WTC11 (cell line): ENCODE results near the gene TMEM141. TPM values are rescaled to one million over a fixed set of nuclear protein-coding genes. Genes with fewer than 3 reads are reported as not detected.

Experiments used
- ATAC-seq: fragments of 200-7000 bp; cut with Tn5 transposase; 2 replicates; pipeline ENCODE4 v1.10.0; 2021; ENCODE audit warnings: mild to moderate bottlenecking, moderate library complexity
- CTCF ChIA-PET: fragments of 300-600 bp; sonication (Branson Sonifier 250); formaldehyde crosslinking; loops from one replicate; lab custom pipeline; 2021; ENCODE audit warnings: antibody characterized with exemption; lab: Charles Lee
- POLR2A ChIA-PET: fragments of 350-600 bp; sonication (Branson Sonifier 250); formaldehyde crosslinking; loops from one replicate; lab custom pipeline; 2021; ENCODE audit warnings: antibody characterized with exemption; lab: Charles Lee
- DNase-seq: peaks from one replicate; pipeline ENCODE4 v3.0.0; 2021; ENCODE audit warnings: low spot score
- H3K27ac Mint-ChIP-seq: 2 replicates; pipeline ENCODE4 v1.8.0; 2021; ENCODE audit warnings: mixed read lengths
- H3K27me3 Mint-ChIP-seq: 2 replicates; pipeline ENCODE4 v1.8.0; 2021; ENCODE audit warnings: low read depth, mild to moderate bottlenecking, moderate library complexity, mixed read lengths
- H3K36me3 Mint-ChIP-seq: 2 replicates; pipeline ENCODE4 v1.8.0; 2021; ENCODE audit warnings: mixed read lengths
- H3K4me1 Mint-ChIP-seq: 2 replicates; pipeline ENCODE4 v1.8.0; 2022; ENCODE audit warnings: mixed read lengths
- H3K4me3 Mint-ChIP-seq: 2 replicates; pipeline ENCODE4 v1.8.0; 2021; ENCODE audit warnings: mild to moderate bottlenecking, moderate library complexity, mixed read lengths
- H3K9me3 Mint-ChIP-seq: 2 replicates; pipeline ENCODE4 v1.8.0; 2021; ENCODE audit warnings: mixed read lengths
- AR ChIP-seq: fragments of 250-450 bp; sonication (Bioruptor Pico); IDR thresholded peaks from 2 replicates; pipeline ENCODE4 v1.9.0; 2021; ENCODE audit warnings: mild to moderate bottlenecking
- ATF2 ChIP-seq: sonication (generic); formaldehyde crosslinking; IDR thresholded peaks from 2 replicates; pipeline ENCODE4 v1.8.1; 2022; ENCODE audit warnings: low read depth, missing genetic modification reagents, borderline replicate concordance
- CBFB ChIP-seq: sonication (generic); formaldehyde crosslinking; IDR thresholded peaks from 2 replicates; pipeline ENCODE4 v1.8.1; 2022; ENCODE audit warnings: mild to moderate bottlenecking, low read depth, missing genetic modification reagents
- CREB1 ChIP-seq: sonication (generic); formaldehyde crosslinking; IDR thresholded peaks from 2 replicates; pipeline ENCODE4 v1.8.0; 2023; ENCODE audit warnings: mild to moderate bottlenecking, missing genetic modification reagents
- E2F1 ChIP-seq: sonication (generic); formaldehyde crosslinking; IDR thresholded peaks from 2 replicates; pipeline ENCODE4 v1.8.0; 2022; ENCODE audit warnings: mild to moderate bottlenecking, missing genetic modification reagents
- E2F5 ChIP-seq: sonication (generic); formaldehyde crosslinking; IDR thresholded peaks from 2 replicates; pipeline ENCODE4 v1.8.1; 2022; ENCODE audit warnings: mild to moderate bottlenecking, moderate library complexity, missing genetic modification reagents
- FOXP1 ChIP-seq: sonication (generic); formaldehyde crosslinking; IDR thresholded peaks from 2 replicates; pipeline ENCODE4 v1.8.0; 2022; ENCODE audit warnings: missing genetic modification reagents, mild to moderate bottlenecking, moderate library complexity, borderline replicate concordance
- SMAD3 ChIP-seq: sonication (generic); formaldehyde crosslinking; IDR thresholded peaks from 2 replicates; pipeline ENCODE4 v1.8.0; 2022; ENCODE audit warnings: missing genetic modification reagents, mild to moderate bottlenecking, borderline replicate concordance
- SOX15 ChIP-seq: fragments of 250-450 bp; sonication (Bioruptor Pico); IDR thresholded peaks from 2 replicates; pipeline ENCODE4 v1.9.0; 2021; ENCODE audit warnings: mild to moderate bottlenecking
- USF1 ChIP-seq: sonication (generic); formaldehyde crosslinking; IDR thresholded peaks from 2 replicates; pipeline ENCODE4 v1.8.0; 2022; ENCODE audit warnings: mild to moderate bottlenecking, missing genetic modification reagents
- USF2 ChIP-seq: sonication (generic); formaldehyde crosslinking; IDR thresholded peaks from 2 replicates; pipeline ENCODE4 v1.8.1; 2023; ENCODE audit warnings: mild to moderate bottlenecking, missing genetic modification reagents, moderate library complexity
- ZNF121 ChIP-seq: sonication (generic); formaldehyde crosslinking; IDR thresholded peaks from 2 replicates; pipeline ENCODE4 v1.8.0; 2023; ENCODE audit warnings: missing genetic modification reagents
- ZNF281 ChIP-seq: sonication (generic); formaldehyde crosslinking; IDR thresholded peaks from 2 replicates; pipeline ENCODE4 v1.8.0; 2023; ENCODE audit warnings: mild to moderate bottlenecking, missing genetic modification reagents
- ZNF317 ChIP-seq: sonication (generic); formaldehyde crosslinking; IDR thresholded peaks from 2 replicates; pipeline ENCODE4 v1.8.1; 2023; ENCODE audit warnings: low read depth, mild to moderate bottlenecking, moderate library complexity, missing genetic modification reagents, borderline replicate concordance
- ZNF396 ChIP-seq: fragments of 250-450 bp; sonication (Bioruptor Pico); IDR thresholded peaks from 2 replicates; pipeline ENCODE4 v1.8.0; 2021; ENCODE audit warnings: mild to moderate bottlenecking, moderate library complexity, borderline replicate concordance
- ZNF423 ChIP-seq: fragments of 250-450 bp; sonication (Bioruptor Pico); IDR thresholded peaks from 2 replicates; pipeline ENCODE4 v2.1.2; 2022; ENCODE audit warnings: mild to moderate bottlenecking, moderate library complexity
- ZNF532 ChIP-seq: fragments of 250-450 bp; sonication (Bioruptor Pico); IDR thresholded peaks from 2 replicates; pipeline ENCODE4 v1.9.0; 2021; ENCODE audit warnings: mild to moderate bottlenecking, borderline replicate concordance
- ZSCAN18 ChIP-seq: fragments of 250-450 bp; sonication (Bioruptor Pico); IDR thresholded peaks from 2 replicates; pipeline ENCODE4 v2.1.2; 2022; ENCODE audit warnings: mild to moderate bottlenecking, moderate library complexity
- total RNA-seq: library from RNA; stranded (reverse); gene quantifications from 3 replicates; pipeline ENCODE4 v1.2.3, GENCODE V29; 2021

The TMEM141 gene
- total RNA-seq, 1 experiment from 2014 or later, result 72.0 TPM

- POLR2A ChIA-PET, result interaction anchor here (1.2 kb wide), 1 partner anchor 62 kb away, joined by 3 read pairs; no protein-coding TSS in a partner anchor
- CTCF ChIA-PET, result interaction anchor here (0.6 to 0.7 kb wide), 2 partner anchors 100 to 260 kb away, joined by 3 read pairs; no protein-coding TSS in a partner anchor
- Mint-ChIP-seq H3K36me3 (peaks cover 11% of the 10 kb centered on the region), H3K4me1 (peaks cover 5% of the 10 kb centered on the region; the same call in 1 of the 2 replicates)
- TF ChIP-seq E2F1 (no peak), ATF2 (CRISPR knock-in tag) (no peak), ZNF121 (CRISPR knock-in tag) (no peak), AR (CRISPR knock-in tag) (no peak), FOXP1 (CRISPR knock-in tag) (no peak), SMAD3 (CRISPR knock-in tag) (no peak), SOX15 (no peak), ZNF423 (no peak), USF1 (no peak)
- TF ChIP-seq, all 79 proteins: peak for 0
- H3K27ac Mint-ChIP-seq, result no peak overlapping the region
- H3K4me3 Mint-ChIP-seq, result no peak overlapping the region
- no peak for DNase-seq
- peaks cover 36% of the 10 kb centered on the region for H3K27me3 Mint-ChIP-seq
- H3K9me3 Mint-ChIP-seq, result peaks cover 28% of the 10 kb centered on the region
- no peak for ATAC-seq
Measured at GRCh38 chr9:136775191-136775590, 16.0 kb upstream of the TMEM141 start.

- H3K4me3 Mint-ChIP-seq, result no peak overlapping the region
- CTCF ChIA-PET, result interaction anchor here (1.1 to 2.2 kb wide), 6 partner anchors 11 to 291 kb away, joined by 3 to 14 read pairs (median 6); partner anchors contain the start of gene LCN8
- POLR2A ChIA-PET, result no interaction called here
- TF ChIP-seq ZNF317 (CRISPR knock-in tag) (no peak), ZNF532 (CRISPR knock-in tag) (no peak), USF2 (CRISPR knock-in tag) (no peak), ZSCAN18 (CRISPR knock-in tag) (no peak), ZNF281 (no peak), CBFB (CRISPR knock-in tag) (no peak), ZNF396 (CRISPR knock-in tag) (no peak), CREB1 (CRISPR knock-in tag) (no peak), E2F5 (CRISPR knock-in tag) (no peak)
- H3K9me3 Mint-ChIP-seq, result peaks cover 28% of the 10 kb centered on the region
- DNase-seq (no peak), ATAC-seq (no peak)
- H3K27ac Mint-ChIP-seq, result peak overlapping the region; percentile 23
- H3K27me3 Mint-ChIP-seq, result peaks cover 51% of the 10 kb centered on the region
- peaks cover 11% of the 10 kb centered on the region for H3K36me3 Mint-ChIP-seq
- H3K4me1 Mint-ChIP-seq, result no peaks in the 10 kb centered on the region
Measured at GRCh38 chr9:136776947-136777346, 14.2 kb upstream of the TMEM141 start.
